Colonic mucosa (tissue), 4 donors: ENCODE data around the gene NEURL1. TPM values are rescaled to one million over a fixed set of nuclear protein-coding genes. Genes with fewer than 3 reads are reported as not detected.

ENCODE experiments used
- DNase-seq: peaks from one replicate; pipeline ENCODE4 v3.0.0-alpha.2; 2020
- H3K27ac ChIP-seq: fragments of 200-600 bp; one replicate; pipeline ENCODE4 v1.8.0; 2021
- H3K27me3 ChIP-seq: fragments of 200-600 bp; one replicate; pipeline ENCODE4 v1.8.0; 2021
- H3K36me3 ChIP-seq: fragments of 200-600 bp; one replicate; pipeline ENCODE4 v1.8.0; 2021
- H3K4me1 ChIP-seq: fragments of 200-600 bp; one replicate; pipeline ENCODE4 v1.8.0; 2021; ENCODE audit warnings: mild to moderate bottlenecking
- H3K4me3 ChIP-seq: fragments of 200-600 bp; one replicate; pipeline ENCODE4 v1.8.0; 2021
- H3K9ac ChIP-seq, 2 donors: one replicate each; pipeline ENCODE4 v1.7.0; 2013; ENCODE audit warnings: control low read depth in 2 of 2, low read depth in 2 of 2, low read length in 2 of 2
- H3K9me3 ChIP-seq: fragments of 200-600 bp; one replicate; pipeline ENCODE4 v1.8.0; 2021
- CTCF ChIP-seq: fragments of 200-600 bp; IDR thresholded peaks from one replicate; pipeline ENCODE4 v1.8.0; 2022; ENCODE audit warnings: antibody characterized with exemption, mild to moderate bottlenecking
- intact Hi-C: fragments of 100-400 bp; cut with DNase I; formaldehyde crosslinking; loops from one replicate; pipeline ENCODE4 v1.14.1; 2022
- total RNA-seq, 2 donors: library from RNA; stranded (reverse); fragmentation: NEBNext Ultra II Directional in 1 of 2; extraction: Animal tissue kit (Norgen Biotek cat#: 25700) in 1 of 2; gene quantifications; one replicate each; pipeline ENCODE4 v1.2.1, GENCODE V29; 2021
- donor health status: healthy.
- donor health status: DM: no; HTN: no; CAD: no.
- donor health status: DM: no; HTN: no; CAD: no.

The NEURL1 gene
- total RNA-seq, 2 donors from 2014 or later: 40.2 to 46.1 TPM

GRCh38 chr10:103599211-103599610, 105.7 kb downstream of the NEURL1 start:
- intact Hi-C loops: loop anchor here (10.0 kb wide), 1 partner anchor 184 kb away; no protein-coding TSS in a partner anchor

DNA sequence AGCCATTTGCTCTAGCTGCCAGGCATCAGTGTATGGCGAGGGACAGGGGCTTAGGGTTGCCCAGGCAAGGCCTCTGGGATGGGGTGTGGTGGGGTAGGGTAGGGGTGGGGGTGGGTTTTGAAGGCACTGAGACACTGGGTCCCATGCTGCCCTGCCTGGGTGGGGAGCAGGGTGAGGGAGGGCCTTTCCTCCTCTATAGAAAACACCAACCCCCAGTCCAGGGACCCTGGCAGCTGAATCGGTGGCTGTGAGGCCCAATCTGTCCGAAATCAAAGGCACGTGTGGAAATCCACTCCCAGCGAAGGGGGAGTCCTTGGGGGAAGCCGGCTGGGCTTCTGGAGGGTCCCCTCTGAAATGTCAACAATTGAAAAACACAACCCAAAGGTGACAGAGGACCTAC, 106.4 kb downstream of the NEURL1 start:
- H3K4me1 ChIP-seq: no peaks in the 10 kb centered on the region
- H3K27ac ChIP-seq: no peak overlapping the region
- H3K9ac ChIP-seq: no peak overlapping the region
- no peak for TF ChIP-seq CTCF
- H3K27me3 ChIP-seq: no peaks in the 10 kb centered on the region
- no peak overlapping the region for H3K4me3 ChIP-seq
- no peaks in the 10 kb centered on the region for H3K9me3 ChIP-seq
- H3K36me3 ChIP-seq: no peaks in the 10 kb centered on the region
- intact Hi-C loops: loop anchor here (10.0 kb wide), 1 partner anchor 185 kb away; no protein-coding TSS in a partner anchor
- DNase-seq: no peak

More at GRCh38 chr10:103599211-103599610, 105.7 kb downstream of the NEURL1 start:
- Histone ChIP-seq H3K27ac (no peak overlapping the region), H3K9ac (no peak overlapping the region), H3K4me1 (no peaks in the 10 kb centered on the region), H3K27me3 (no peaks in the 10 kb centered on the region), H3K36me3 (no peaks in the 10 kb centered on the region), H3K4me3 (no peak overlapping the region), H3K9me3 (no peaks in the 10 kb centered on the region)
- no peak for TF ChIP-seq CTCF
- DNase-seq: no peak

DNA sequence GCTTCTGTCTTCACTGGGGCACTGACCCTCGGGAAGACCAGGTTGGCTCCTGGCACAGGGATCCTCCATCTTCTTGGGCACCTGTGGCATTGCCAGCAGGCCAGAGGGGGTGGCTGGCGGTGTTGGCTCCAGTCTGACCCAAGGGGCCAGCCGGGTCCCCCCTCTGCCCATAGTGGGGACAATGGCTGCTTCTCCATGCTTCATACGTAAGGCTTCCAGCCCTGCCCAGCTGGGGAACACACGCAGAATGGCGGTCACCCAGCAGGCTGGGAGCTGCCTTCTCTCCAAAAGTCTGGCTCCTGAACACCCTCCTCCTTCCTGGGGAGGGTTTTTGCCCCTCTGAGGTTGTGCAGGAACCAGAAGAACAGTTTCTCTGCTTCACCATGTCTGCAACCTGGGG, 106.8 kb downstream of the NEURL1 start:
- Histone ChIP-seq H3K9me3 (no peaks in the 10 kb centered on the region), H3K4me3 (no peak overlapping the region), H3K4me1 (no peaks in the 10 kb centered on the region), H3K36me3 (no peaks in the 10 kb centered on the region), H3K9ac (no peak overlapping the region), H3K27me3 (no peaks in the 10 kb centered on the region), H3K27ac (no peak overlapping the region)
- no peak for TF ChIP-seq CTCF
- DNase-seq: no peak
- intact Hi-C loops: no loop called here

- no peak overlapping the region for H3K27ac ChIP-seq
- intact Hi-C loops: no loop called here
These were observed 107.6 kb downstream of the NEURL1 start for GRCh38 chr10:103600956-103601569.

DNA sequence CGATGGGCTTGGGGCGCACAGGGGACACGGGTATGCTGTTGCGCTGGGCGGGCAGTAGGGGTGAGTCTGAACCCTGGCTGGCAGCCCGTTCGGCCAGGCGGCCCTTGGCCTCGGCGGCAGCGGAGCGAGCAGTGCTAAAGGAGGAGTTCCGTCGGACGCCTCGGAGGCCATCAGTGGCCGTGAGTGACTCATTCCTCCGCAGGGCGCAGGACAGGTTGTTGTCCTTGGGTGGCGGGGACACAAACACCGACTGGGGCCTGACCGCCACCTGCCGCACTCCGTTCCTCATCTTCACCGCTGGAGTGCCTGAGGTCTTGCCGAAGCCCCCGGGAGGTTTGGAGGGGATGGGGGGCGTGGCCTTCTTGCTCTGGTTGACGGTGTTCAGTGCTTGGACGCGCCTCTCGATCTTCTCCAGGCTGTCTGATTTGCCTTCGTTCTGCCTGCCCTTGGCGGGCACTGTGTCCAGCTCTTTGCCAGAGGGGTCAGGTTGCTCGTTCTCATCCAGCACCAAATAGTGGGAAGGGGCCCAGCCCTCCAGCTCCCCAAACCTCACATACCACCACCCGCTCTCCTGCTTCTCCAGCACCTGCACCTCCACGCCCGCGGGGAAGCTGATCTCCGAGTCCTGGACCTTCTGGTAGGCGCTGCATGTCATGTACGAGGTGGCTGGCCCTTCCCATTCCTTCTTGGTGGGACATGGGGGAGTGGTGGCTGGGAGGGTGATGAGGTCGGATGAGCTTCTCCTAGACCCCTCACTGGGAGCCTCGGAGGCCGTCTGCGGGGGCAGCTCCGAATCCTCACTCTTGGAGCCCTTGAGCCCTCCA, 108.7 kb downstream of the NEURL1 start:
- H3K9me3 ChIP-seq: no peaks in the 10 kb centered on the region
- no peak for TF ChIP-seq CTCF
- no peaks in the 10 kb centered on the region for H3K27me3 ChIP-seq
- no peaks in the 10 kb centered on the region for H3K36me3 ChIP-seq
- H3K4me1 ChIP-seq: no peaks in the 10 kb centered on the region
- no peak overlapping the region for H3K27ac ChIP-seq
- DNase-seq: no peak
- no peak overlapping the region for H3K9ac ChIP-seq
- no peak overlapping the region for H3K4me3 ChIP-seq
- intact Hi-C loops: no loop called here

More at GRCh38 chr10:103600956-103601569, 107.6 kb downstream of the NEURL1 start:
- Histone ChIP-seq H3K27me3 (no peaks in the 10 kb centered on the region), H3K9me3 (no peaks in the 10 kb centered on the region), H3K9ac (peak overlapping the region in 1 of 2 donors; percentile 26), H3K4me1 (no peaks in the 10 kb centered on the region), H3K36me3 (no peaks in the 10 kb centered on the region), H3K4me3 (no peak overlapping the region)
- no peak for TF ChIP-seq CTCF
- no peak for DNase-seq
